ENCODE data around the gene CDC42EP5.

Gene CDC42EP5

DNA sequence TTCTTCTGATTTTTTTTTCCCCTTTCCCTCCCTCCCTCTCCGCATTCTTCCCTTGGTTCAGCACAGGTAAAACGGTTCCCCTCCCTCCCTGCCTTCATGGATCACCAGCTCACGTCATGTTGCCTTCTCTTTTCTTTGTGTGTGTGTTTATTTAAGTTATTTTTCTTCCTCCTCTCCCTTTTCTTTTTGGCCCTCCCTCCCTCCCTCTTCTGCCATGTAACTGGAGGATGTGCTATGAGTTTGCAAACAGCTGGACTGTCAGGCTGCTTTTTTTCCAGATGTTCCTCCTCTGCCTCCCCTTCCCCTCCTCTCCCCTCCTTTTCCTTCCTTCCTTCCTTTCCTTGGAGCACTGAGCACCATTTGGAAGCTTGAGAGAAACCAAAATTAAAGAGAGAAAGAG is 11.5 kb downstream of the CDC42EP5 start:
- DNase-seq = no peak

DNA sequence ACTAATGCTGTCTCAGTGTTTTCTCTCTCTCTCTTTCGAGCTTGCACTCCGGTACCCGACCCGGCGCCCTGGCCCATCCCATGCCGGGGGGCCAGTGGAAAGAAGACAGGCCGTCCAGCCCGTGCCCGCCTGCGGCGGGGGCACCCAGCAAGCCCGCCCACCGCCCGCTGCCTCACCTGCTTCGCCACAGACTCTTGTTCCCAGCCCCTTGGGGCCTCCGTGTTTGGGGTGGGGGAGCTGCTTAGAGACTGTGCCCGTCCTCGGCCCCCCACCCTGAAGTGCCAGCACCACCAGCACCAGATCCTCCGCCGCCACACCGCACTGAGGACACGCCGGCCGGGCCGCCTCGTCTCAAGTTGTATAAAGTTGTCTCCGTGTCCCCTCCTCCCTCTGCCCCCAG is 11.9 kb downstream of the CDC42EP5 start:
- no peak for DNase-seq

DNA sequence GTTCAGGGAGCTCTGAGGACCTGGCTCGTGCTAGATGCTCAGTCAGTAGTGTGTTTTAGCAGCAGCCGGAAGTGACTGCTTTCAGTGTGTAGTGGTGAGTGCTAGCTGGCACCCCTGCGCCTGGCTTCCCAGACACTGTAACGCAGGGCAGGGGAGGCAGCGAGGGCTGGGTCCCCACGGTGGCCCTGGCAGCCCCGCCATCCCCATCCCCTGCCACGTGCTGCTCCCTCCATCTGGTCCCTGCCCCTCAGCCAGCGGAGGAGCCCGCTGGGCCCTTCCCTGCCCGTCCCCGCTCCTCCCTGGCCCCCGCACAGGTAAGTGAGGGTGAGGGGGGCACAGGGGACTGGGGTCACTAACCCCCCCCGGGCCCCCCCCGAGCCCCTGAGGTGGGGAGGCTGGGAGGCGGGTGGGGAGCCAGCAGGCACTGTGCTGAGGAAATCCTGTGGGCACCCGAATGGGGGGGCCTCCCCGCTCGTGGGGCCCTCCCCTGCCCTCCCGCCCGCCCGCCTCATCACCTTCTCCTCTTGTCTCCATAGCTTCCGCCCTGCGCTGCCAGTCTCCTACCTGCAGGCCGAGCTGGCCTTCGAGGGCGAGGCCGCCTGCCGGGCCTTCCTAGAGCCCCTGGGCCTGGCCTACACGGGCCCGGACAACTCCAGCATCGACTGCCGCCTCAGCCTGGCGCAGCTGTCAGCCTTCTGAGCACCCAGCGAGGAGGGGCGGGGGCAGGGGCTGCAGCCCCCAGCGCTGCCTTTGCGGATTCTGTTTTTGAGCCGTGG is 12.7 kb downstream of the CDC42EP5 start:
- no peak for DNase-seq

DNA sequence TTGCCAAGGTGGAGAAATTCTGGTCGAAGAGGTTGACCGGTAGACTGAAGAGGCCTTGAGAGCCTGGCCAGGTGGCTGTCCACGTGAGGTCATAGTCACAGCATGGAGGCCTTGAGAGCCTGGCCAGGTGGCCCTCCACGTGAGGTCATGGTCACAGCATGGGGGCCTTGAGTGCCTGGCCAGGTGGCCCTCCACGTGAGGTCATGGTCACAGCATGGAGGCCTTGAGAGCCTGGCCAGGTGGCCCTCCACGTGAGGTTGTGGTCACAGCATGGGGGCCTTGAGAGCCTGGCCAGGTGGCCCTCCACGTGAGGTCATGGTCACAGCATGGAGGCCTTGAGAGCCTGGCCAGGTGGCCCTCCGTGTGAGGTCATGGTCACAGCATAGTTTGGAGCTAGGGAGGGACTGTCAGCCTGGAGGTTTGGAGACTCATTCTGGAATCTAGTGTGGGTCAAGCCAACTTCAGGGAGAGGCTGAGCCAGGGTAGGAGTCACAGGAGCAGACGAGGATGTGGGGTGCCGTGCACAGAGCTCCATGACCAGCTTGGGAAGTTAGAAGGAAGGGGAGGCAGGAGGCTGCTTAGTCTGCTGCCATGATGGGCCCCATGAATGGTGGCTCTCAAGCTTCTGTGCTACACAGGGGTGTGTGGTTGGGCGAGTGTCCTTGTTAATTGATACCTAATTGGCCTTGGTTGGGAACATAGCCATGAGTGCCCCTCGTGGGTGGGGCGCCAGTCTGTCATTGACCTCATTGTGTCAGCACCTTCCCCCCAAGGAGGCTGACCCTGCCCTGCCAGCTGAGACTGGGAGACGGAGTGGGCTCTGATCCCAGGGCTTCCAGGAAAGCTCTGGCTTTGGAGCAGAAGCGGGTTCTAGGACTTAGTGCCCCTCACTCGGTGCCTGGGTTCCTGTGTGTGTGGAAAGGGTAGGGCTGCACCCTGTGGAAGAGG is 13.5 kb downstream of the CDC42EP5 start:
- DNase-seq = no peak

DNA sequence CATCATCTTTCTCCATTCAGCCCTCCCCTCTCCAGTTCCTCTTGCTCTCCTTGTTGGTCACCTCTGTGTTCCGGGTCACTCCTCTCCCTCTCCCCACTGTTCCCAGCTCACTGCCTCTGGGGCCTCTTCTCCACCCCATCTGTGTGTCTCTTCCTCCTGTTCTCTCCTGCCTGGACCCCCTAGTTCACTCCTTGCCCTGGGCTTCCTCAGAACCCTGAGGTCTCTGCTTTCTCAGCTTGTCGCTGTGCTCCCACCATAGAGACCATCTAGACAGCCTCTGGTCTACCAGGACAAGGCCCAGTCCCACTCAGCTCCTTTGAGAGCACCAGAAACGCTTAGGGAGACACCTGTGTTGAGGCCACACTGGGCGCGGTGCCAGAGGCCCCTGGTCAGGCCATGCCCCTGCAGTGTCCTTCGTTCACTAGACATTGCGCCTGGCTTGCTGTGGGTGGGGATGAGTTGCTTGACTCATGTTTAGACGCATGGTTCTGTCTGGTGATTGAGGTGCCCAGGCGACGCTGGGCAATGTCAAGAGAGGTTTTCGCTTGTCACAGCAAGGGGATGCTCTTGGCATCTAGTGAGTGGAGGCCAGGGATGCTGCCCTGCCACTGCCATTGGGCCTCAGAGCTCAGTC is 14.3 kb downstream of the CDC42EP5 start:
- no peak for DNase-seq

DNA sequence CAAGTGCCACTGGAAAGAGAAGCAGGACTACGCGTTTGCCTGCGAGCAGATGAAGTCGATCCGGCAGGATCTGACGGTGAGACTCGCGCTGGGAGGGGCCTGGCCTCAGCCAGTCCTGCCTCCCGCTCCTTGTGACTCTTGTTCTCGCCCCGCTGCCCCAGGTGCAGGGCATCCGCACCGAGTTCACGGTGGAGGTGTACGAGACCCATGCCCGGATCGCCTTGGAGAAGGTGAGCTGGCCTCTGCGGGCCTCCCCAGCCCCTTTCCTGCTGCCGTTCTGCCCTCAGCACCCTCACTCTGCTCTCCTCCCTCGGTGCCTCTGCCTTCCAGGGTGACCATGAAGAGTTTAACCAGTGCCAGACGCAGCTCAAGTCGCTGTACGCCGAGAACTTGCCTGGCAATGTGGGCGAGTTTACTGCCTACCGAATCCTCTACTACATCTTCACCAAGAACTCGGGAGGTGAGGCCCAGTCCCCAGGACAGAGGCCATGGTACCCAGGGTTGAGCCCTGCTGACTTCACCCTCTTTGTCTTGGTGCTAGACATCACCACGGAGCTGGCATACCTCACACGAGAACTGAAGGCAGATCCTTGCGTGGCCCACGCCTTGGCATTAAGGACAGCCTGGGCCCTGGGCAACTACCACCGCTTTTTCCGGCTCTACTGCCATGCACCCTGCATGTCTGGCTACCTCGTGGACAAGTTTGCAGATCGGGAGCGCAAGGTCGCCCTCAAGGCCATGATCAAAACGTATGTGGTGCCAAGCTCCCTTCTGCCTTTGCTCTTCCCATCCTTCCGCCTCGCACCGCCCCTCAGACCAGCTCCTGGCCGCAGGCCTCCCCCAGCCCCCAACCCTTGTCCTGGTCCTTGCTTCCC is 15.1 kb downstream of the CDC42EP5 start:
- DNase-seq = no peak

DNA sequence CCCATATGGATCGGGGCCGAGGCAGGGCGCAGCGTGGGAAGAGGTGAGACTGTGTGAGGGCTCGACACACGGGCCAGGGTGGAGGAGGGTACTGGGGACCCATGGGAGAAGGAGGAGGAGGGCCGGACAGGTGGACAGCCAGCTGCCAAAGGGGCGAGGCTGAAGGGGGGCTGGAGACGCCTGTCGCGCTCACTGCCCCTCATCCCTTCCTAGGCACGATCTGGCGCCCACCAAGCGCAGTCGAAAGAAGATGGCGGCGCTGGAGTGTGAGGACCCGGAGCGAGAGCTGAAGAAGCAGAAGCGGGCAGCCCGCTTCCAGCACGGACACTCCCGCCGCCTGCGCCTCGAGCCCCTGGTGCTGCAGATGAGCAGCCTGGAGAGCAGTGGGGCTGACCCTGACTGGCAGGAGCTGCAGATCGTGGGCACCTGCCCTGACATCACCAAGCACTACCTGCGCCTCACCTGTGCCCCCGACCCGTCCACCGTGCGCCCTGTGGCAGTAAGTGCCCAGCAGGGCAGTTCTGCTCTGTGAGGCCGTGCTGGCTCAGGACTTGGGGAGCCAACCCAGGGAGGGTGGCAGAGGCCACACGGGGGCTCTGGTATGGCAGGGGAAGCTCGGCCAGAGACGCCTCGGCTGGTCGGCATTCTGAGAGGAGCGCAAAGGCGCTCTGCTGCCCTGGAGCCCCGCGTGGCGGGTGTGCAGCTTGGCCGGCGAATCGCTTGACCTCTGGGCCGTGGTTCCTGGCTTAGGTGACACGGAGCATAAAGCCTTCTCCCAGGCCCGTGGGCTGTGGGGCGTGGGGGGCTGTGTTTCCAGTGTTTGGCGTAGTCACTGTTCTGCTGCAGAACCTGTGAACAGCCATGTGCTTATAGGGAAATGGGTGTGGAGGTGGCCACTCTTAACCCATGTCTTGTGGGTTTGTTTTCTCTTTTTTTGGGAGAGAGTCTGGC is 16.4 kb downstream of the CDC42EP5 start:
- no peak for DNase-seq

DNA sequence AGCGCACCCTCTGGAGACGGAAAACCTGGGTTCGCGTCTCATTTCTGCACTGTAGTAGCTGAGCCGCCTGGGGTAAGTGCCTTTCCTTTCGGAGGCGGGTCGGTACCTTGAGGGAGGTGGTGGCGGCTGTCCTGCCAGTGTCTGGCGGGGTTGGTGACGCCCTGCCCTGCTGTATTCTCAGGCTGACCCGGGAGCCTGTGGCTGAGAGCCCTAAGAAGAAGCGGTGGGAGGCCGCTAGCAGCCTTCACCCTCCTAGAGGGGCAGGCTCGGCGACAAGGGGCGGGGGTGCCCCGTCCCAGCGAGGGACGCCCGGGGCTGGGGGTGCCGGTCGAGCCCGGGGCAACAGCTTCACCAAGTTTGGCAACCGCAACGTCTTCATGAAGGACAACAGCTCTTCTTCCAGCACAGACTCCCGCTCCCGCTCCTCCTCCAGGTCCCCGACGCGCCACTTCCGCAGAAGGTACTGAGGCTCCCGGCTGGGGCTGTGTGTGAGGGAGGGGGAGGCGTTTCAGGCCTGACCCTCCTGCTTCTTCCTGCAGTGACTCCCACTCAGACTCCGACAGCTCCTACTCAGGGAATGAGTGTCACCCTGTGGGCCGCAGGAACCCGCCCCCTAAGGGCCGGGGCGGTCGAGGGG is 17.2 kb downstream of the CDC42EP5 start:
- DNase-seq = no peak

DNA sequence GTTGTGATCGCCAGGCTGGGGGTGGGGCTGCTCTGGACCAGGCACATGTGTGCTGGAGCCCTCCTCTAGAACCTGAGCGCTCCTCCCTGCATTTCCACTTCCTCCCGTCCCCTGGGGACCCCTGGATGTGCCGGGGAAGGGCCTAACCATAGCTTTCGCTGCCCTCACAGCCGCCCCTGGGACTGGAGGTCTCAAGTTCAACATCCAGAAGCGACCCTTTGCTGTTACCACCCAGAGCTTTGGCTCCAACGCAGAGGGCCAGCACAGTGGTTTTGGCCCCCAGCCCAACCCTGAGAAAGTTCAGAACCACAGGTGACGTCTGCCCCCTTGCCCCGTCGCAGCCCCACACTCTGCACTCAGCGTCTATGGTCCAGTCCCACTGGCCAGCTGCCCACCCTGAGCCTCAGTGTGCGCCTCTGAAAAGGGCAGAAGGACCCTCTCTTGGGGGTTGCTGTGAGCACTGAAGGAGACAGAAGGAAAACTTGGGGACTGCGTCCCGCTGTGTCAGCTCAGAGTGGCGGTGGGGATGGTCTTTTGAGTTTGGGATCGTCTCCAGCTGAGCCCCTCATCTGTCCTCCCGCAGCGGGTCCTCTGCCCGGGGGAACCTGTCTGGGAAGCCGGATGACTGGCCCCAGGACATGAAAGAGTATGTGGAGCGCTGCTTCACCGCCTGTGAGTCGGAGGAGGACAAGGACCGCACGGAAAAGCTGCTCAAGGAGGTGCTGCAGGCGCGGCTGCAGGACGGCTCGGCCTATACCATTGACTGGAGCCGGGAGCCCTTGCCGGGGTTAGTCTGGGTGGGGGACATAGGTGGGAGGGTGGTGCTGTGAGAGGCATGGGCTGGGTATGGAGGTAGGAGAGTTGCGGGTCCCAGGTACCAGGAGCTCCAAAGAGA is 18.1 kb downstream of the CDC42EP5 start:
- no peak for DNase-seq

DNA sequence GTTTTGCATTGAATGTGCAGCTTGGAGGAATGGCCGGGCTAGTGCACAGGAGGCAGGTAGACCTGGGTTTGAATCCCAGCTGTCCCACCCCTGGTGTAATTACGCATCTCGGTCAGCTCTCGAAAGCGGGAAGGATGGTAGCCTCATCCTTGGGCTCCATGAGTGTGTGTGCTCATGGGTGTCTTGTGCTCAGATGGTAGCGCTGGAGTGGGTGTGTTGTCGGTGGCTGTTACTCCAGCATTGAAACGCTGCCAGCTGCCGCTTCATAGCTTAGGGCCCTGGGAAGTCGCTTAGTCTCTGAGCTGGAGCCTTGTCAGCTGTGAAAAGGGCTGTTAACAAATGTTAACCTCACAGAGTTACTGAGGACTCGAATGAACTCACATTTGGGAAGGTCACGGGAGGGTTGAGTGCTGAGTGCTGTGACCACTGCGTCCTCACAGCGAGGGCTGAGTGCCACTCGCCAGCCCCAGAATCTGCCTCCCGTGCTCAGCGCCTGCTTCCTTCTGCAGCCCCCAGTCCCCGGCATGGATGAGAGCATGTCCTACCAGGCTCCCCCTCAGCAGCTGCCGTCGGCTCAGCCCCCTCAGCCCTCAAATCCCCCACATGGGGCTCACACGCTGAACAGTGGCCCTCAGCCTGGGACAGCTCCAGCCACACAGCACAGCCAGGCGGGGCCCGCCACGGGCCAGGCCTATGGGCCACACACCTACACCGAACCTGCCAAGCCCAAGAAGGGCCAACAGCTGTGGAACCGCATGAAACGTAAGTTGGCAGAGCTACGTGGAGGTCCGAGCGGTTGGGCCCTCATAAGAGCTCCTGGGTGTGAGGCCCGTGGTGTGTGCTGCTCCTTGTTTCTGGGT is 18.9 kb downstream of the CDC42EP5 start:
- no peak for DNase-seq

DNA sequence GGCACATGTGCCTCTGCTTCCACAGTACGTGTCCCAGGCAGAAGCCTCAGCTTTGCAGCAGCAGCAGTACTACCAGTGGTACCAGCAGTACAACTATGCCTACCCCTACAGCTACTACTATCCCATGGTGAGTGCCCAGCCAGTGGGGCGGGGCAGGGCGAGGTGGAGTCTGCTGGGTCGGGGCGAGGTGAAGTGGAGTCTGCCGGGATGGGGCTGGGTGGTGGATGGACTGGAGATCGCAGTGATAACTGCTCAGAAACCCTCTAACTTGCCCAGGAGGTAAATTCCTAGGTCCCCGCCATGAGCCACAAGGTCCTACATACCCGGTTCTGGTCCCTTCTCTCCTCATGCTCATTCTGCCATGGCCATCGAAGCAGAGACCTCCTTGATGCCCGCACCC is 20.5 kb downstream of the CDC42EP5 start:
- DNase-seq = no peak

DNA sequence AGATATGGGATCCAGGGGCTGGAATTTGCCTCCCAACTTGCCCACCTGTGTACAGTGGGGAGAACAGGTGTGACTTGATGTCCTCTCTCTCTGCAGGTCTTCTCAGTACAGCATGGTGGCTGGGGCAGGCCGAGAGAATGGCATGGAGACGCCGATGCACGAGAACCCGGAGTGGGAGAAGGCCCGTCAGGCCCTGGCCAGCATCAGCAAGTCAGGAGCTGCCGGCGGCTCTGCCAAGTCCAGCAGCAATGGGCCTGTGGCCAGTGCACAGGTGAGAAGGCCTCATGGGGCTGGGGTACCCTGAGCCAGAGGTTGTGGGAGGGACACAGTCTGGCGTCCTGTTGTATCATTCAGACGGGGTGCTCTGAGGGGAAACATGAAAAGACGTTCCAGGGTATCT is 21.1 kb downstream of the CDC42EP5 start:
- no peak for DNase-seq

DNA sequence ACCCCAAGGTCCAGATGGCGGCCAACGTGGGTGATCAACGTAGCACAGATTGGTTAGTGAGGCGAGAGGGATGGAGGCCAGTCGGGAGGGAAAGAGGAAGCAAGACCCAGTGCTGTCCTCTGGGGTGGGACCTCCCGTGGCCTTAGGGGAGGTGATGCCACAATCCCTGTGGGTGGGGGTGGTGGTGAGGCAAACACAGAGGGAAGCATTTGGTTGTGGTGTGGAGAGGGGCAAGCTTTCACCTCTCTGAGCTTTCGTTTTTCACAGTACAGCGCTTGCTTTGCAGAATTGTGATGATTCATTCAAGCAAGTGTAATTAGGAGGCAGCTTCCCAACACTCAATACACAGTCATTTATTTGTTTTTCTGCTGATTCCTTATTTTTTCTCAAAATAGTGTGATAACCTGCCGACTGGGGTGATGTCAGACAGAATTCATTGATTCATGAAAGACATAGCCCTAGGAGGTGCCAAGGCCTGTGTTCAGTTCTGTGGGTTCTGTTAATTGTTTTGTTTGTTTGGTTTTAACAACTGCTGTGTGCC is 21.7 kb downstream of the CDC42EP5 start:
- no peak for DNase-seq

DNA sequence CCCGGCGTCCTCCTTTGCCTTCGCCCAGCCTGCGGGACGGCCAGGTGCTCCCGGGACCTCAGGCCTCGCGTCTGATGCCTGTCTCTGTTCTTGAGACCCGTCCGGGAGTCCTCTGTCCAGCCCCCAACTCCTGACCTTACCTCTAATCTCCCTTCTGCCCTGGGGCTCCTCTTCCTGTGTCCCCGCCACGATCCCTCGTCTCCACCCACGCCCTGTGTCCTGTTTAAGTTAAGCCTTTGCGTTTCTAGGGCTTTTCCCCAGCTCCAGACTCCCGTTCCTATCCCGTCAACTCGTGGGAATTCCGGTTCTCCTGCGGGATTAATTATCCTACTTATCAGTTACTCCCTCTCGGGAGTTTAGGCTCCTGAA is 23.4 kb downstream of the CDC42EP5 start:
- DNase-seq = no peak

DNA sequence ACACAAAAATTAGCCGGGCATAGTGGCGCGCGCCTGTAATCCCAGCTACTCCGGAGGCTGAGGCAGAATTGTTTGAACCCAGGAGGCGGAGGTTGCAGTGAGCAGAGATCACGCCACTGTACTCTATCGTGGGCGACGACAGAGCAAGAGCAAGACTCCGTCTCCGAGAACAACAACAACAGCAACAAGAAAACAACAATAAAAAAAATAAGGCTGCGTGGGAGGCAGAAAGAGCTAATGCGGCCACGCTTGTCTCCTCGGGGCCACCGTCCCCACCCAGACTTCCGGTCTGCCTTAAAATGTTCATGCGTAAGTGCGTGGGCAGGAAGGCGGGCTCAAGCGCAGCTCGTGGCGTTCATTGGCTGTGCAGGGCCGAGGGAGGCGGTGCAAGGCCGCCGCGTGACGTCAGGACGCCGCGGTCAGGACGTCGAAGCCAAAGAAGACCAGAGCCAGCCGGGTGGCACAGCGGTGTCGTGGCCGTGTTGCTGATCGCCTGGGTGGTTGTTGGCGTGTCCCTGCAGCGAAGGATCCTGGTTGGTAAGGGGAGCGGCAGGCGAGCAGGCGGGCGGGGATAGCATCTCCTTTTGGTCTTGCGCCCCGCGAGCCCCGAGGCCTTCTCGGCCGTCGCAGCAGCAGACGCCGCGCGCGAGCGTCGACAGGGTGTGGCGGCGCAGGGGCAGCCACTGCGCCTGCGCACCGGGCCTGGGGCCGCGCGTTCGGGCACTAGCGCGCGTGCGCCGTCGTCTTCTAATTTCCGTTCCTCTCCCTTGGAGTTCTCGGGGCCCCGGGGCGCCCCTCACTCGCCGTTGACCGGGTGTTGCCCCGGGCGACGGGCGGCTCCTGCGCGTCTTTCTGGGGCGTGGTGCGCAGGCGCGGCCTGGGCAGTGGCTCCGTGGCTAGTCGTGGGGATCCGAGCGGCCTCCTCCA is 24.1 kb downstream of the CDC42EP5 start, which contains the start of gene LENG8:
LENG8 (plus strand) TSS at position 426 of the 927 bp plus-strand sequence. CDS start 2,146 bp downstream, outside the sequence.
- peak; percentile 93 for DNase-seq

DNA sequence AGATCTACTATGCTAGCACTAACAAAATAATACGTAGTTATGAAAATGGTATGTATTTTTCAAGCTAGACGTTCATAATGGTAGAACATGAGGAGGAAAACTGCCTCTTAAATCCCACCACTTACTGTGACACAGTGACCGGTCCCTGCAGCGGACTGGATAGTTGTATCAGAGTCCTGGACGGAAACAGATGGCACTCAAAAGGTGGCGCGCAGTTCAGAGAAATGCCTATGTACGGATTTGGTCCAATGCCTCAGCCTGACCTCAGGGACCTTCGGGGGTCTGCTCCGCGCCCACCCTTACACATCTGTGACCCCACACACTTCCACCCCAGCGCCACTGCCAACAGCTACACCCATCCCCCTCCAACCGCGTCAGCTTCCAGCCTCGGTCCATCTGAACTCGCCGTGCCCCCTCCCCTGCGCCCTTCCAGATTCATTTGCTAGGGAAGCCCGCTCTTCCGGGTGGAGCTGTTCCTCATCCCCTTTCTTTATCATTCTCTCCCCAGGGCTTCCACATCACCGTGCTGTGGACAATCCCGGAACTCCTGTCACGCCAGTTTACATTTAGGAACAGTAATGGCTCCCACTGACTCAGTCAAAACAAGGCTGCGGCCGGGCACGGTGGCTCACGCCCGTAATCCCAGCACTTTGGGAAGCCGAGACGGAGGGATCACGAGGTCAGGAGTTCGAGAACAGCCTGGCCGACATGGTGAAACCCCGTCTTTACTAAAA is 24.9 kb downstream of the CDC42EP5 start:
- DNase-seq = peak; percentile 2
